HUES6 (cell line): Measurements from ENCODE around the gene PHLDA3.
A peak's percentile ranks its signal among the peaks of the same experiment; 100 is the strongest.

Source experiments
- H3K27ac ChIP-seq: 2 replicates; pipeline ENCODE4 v1.7.0; 2013; ENCODE audit warnings: low read depth, mild to moderate bottlenecking, low read length, inconsistent platforms
- H3K27me3 ChIP-seq: 2 replicates; pipeline ENCODE4 v1.6.1; 2013; ENCODE audit warnings: low read length; ENCODE audit not compliant: control insufficient read depth, insufficient read depth
- H3K36me3 ChIP-seq: 2 replicates; pipeline ENCODE4 v1.6.1; 2013; ENCODE audit warnings: low read length; ENCODE audit not compliant: control insufficient read depth, insufficient read depth
- H3K4me1 ChIP-seq: 2 replicates; pipeline ENCODE4 v1.6.1; 2013; ENCODE audit warnings: low read length; ENCODE audit not compliant: control insufficient read depth, insufficient read depth
- H3K4me3 ChIP-seq: 2 replicates; pipeline ENCODE4 v1.5.1; 2013; ENCODE audit warnings: low read depth, low read length
- H3K9ac ChIP-seq: one replicate; pipeline ENCODE4 v1.6.1; 2013; ENCODE audit warnings: mild to moderate bottlenecking, low read length
- H3K9me3 ChIP-seq: 2 replicates; pipeline ENCODE4 v1.6.1; 2013; ENCODE audit warnings: low read depth, low read length; ENCODE audit not compliant: control insufficient read depth, insufficient read depth

PHLDA3 gene

GRCh38 chr1:201502511-201502857, 33.5 kb upstream of the PHLDA3 start:
- Histone ChIP-seq H3K36me3 (no peaks in the 10 kb centered on the region), H3K9ac (peak overlapping the region; percentile 45), H3K4me1 (peaks cover 63% of the 10 kb centered on the region), H3K4me3 (no peak overlapping the region), H3K27ac (no peak overlapping the region), H3K9me3 (no peaks in the 10 kb centered on the region), H3K27me3 (peaks cover 14% of the 10 kb centered on the region)

GRCh38 chr1:201501812-201502510, 33.0 kb upstream of the PHLDA3 start:
- H3K36me3 ChIP-seq: no peaks in the 10 kb centered on the region
- H3K4me3 ChIP-seq: no peak overlapping the region
- peak overlapping the region; percentile 45 for H3K9ac ChIP-seq
- H3K9me3 ChIP-seq: no peaks in the 10 kb centered on the region
- H3K27me3 ChIP-seq: peaks cover 9% of the 10 kb centered on the region; the same call in 1 of the 2 replicates
- H3K27ac ChIP-seq: no peak overlapping the region
- peaks cover 59% of the 10 kb centered on the region for H3K4me1 ChIP-seq

- no peaks in the 10 kb centered on the region for H3K36me3 ChIP-seq
- H3K27me3 ChIP-seq: peaks cover 1% of the 10 kb centered on the region; the same call in 1 of the 2 replicates
- H3K4me1 ChIP-seq: peaks cover 55% of the 10 kb centered on the region
- H3K27ac ChIP-seq: no peak overlapping the region; the same call in 1 of the 2 replicates
- no peak overlapping the region for H3K4me3 ChIP-seq
- peak overlapping the region; percentile 11 for H3K9ac ChIP-seq
- no peaks in the 10 kb centered on the region for H3K9me3 ChIP-seq
Observed at GRCh38 chr1:201501144-201501543, 32.2 kb upstream of the PHLDA3 start.

- peaks cover 55% of the 10 kb centered on the region for H3K4me1 ChIP-seq
- no peaks in the 10 kb centered on the region for H3K27me3 ChIP-seq
- H3K9me3 ChIP-seq: no peaks in the 10 kb centered on the region
- H3K4me3 ChIP-seq: no peak overlapping the region
- H3K36me3 ChIP-seq: no peaks in the 10 kb centered on the region
- peak overlapping the region; percentile 43 for H3K9ac ChIP-seq
- H3K27ac ChIP-seq: peak overlapping the region; percentile 20; the same call in 1 of the 2 replicates
Observed at GRCh38 chr1:201500670-201501120, 31.7 kb upstream of the PHLDA3 start.

GRCh38 chr1:201499795-201500669, 31.0 kb upstream of the PHLDA3 start:
- Histone ChIP-seq H3K27ac (peak overlapping the region; percentile 20; the same call in 1 of the 2 replicates), H3K27me3 (no peaks in the 10 kb centered on the region), H3K4me1 (peaks cover 51% of the 10 kb centered on the region), H3K4me3 (no peak overlapping the region), H3K9ac (peak overlapping the region; percentile 43), H3K9me3 (no peaks in the 10 kb centered on the region), H3K36me3 (no peaks in the 10 kb centered on the region)

- Histone ChIP-seq H3K27ac (no peak overlapping the region), H3K9me3 (no peaks in the 10 kb centered on the region), H3K4me1 (peaks cover 51% of the 10 kb centered on the region), H3K4me3 (no peak overlapping the region), H3K27me3 (no peaks in the 10 kb centered on the region), H3K9ac (no peak overlapping the region), H3K36me3 (no peaks in the 10 kb centered on the region; the same call in 1 of the 2 replicates)
Observed at GRCh38 chr1:201499191-201499590, 30.2 kb upstream of the PHLDA3 start.

- peaks cover 51% of the 10 kb centered on the region for H3K4me1 ChIP-seq
- no peaks in the 10 kb centered on the region for H3K9me3 ChIP-seq
- no peak overlapping the region for H3K4me3 ChIP-seq
- H3K27me3 ChIP-seq: no peaks in the 10 kb centered on the region
- H3K36me3 ChIP-seq: no peaks in the 10 kb centered on the region; the same call in 1 of the 2 replicates
- no peak overlapping the region for H3K27ac ChIP-seq
- no peak overlapping the region for H3K9ac ChIP-seq
Observed at GRCh38 chr1:201498621-201499020, 29.6 kb upstream of the PHLDA3 start.

- Histone ChIP-seq H3K4me1 (peaks cover 45% of the 10 kb centered on the region), H3K36me3 (no peaks in the 10 kb centered on the region; the same call in 1 of the 2 replicates), H3K27ac (no peak overlapping the region), H3K27me3 (no peaks in the 10 kb centered on the region), H3K4me3 (no peak overlapping the region), H3K9me3 (0 out of 2 replicates have a peak, but pooled peaks cover under 1% of the 10 kb centered on the region), H3K9ac (no peak overlapping the region)
Observed at GRCh38 chr1:201497935-201498509, 29.0 kb upstream of the PHLDA3 start.

GRCh38 chr1:201496296-201496690, 27.3 kb upstream of the PHLDA3 start:
- 0 out of 2 replicates have a peak, but pooled peaks cover 3% of the 10 kb centered on the region for H3K9me3 ChIP-seq
- H3K27ac ChIP-seq: no peak overlapping the region
- H3K36me3 ChIP-seq: no peaks in the 10 kb centered on the region; the same call in 1 of the 2 replicates
- no peak overlapping the region for H3K9ac ChIP-seq
- H3K4me1 ChIP-seq: peaks cover 35% of the 10 kb centered on the region
- no peak overlapping the region for H3K4me3 ChIP-seq
- H3K27me3 ChIP-seq: no peaks in the 10 kb centered on the region

- peak overlapping the region; percentile 32 for H3K9ac ChIP-seq
- peaks cover 29% of the 10 kb centered on the region for H3K4me1 ChIP-seq
Observed at GRCh38 chr1:201495551-201496295, 26.7 kb upstream of the PHLDA3 start.

More at GRCh38 chr1:201495551-201496295, 26.7 kb upstream of the PHLDA3 start:
- Histone ChIP-seq H3K27me3 (no peaks in the 10 kb centered on the region), H3K9me3 (0 out of 2 replicates have a peak, but pooled peaks cover 3% of the 10 kb centered on the region), H3K36me3 (no peaks in the 10 kb centered on the region; the same call in 1 of the 2 replicates), H3K27ac (no peak overlapping the region), H3K4me3 (no peak overlapping the region)
